ENCODE data around the gene NELL1.

- no peak for TF ChIP-seq GATA3 (IDR thresholded peaks at IDR 0.05; ENCODE audit: low read depth, low read length)
- TF ChIP-seq GATA2 (IDR thresholded peaks at IDR 0.05; ENCODE audit: low read depth, low read length), result peak; percentile 58; the same call in 1 of the 2 replicates
Observed at GRCh38 chr11:21321530-21321929, 652.1 kb downstream of the NELL1 start.
